ENCODE measurements around the gene MX1.

DNA sequence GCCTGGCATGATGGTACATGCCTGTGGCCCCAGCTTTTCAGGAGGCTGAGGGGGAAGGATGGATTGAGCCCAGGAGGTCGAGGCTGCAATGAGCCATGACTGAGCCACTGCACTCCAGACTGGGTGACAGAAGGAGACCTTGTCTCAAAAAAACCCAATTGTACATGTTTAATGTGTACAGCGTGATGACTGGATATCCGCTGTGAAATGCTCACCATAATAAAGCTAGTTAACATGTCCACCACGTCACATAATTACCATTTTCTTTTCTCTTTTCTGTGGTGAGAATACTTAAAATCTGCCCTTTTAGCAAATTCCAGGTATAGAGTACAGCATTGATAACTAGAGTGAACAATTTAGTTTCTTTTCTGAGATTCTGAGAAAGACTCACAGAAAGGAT, 57.9 kb downstream of the MX1 start:
- no peak for TF ChIP-seq POLR2A (IDR thresholded peaks at IDR 0.05)
- TF ChIP-seq, protein P1, sequence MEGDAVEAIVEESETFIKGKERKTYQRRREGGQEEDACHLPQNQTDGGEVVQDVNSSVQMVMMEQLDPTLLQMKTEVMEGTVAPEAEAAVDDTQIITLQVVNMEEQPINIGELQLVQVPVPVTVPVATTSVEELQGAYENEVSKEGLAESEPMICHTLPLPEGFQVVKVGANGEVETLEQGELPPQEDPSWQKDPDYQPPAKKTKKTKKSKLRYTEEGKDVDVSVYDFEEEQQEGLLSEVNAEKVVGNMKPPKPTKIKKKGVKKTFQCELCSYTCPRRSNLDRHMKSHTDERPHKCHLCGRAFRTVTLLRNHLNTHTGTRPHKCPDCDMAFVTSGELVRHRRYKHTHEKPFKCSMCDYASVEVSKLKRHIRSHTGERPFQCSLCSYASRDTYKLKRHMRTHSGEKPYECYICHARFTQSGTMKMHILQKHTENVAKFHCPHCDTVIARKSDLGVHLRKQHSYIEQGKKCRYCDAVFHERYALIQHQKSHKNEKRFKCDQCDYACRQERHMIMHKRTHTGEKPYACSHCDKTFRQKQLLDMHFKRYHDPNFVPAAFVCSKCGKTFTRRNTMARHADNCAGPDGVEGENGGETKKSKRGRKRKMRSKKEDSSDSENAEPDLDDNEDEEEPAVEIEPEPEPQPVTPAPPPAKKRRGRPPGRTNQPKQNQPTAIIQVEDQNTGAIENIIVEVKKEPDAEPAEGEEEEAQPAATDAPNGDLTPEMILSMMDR (IDR thresholded peaks at IDR 0.05): no peak

Data from prostate gland (tissue), 2 donors.